HepG2 (cell line): ENCODE data around the gene NABP2. TPM values are rescaled to one million over a fixed set of nuclear protein-coding genes. Genes with fewer than 3 reads are reported as not detected.

Source experiments
- CHD2 ChIP-seq: IDR thresholded peaks from 2 replicates; pipeline ENCODE4 v1.6.1; 2011; ENCODE audit warnings: low read depth, low read length, improper control_type of control experiment
- CREM ChIP-seq, 2 experiments: sonication (generic) in 1 of 2; formaldehyde crosslinking in 1 of 2; IDR thresholded peaks; 2 replicates each; pipeline versions ENCODE4 v1.4.0 to v1.6.1; 2016 to 2020; ENCODE audit warnings: antibody characterized with exemption in 1 of 2, mild to moderate bottlenecking in 1 of 2, missing genetic modification reagents in 1 of 2
- IKZF1 ChIP-seq: fragments of 450-650 bp; IDR thresholded peaks from 2 replicates; pipeline ENCODE4 v1.7.1; 2016
- JDP2 ChIP-seq: sonication (generic); formaldehyde crosslinking; IDR thresholded peaks from 2 replicates; pipeline ENCODE4 v1.8.1; 2022; ENCODE audit warnings: missing genetic modification reagents, borderline replicate concordance
- MZF1 ChIP-seq: sonication (generic); formaldehyde crosslinking; IDR thresholded peaks from 2 replicates; pipeline ENCODE4 v1.8.1; 2023; ENCODE audit warnings: mild to moderate bottlenecking, missing genetic modification reagents, borderline replicate concordance
- RCOR2 ChIP-seq: IDR thresholded peaks from 2 replicates; pipeline ENCODE4 v1.6.1; 2016; ENCODE audit warnings: missing biosample characterization, missing genetic modification reagents
- TRAFD1 ChIP-seq: sonication (generic); formaldehyde crosslinking; IDR thresholded peaks from 2 replicates; pipeline ENCODE4 v1.5.1; 2020; ENCODE audit warnings: missing genetic modification reagents, mild to moderate bottlenecking, borderline replicate concordance
- UBTF ChIP-seq: sonication (generic); formaldehyde crosslinking; IDR thresholded peaks from 2 replicates; pipeline ENCODE4 v1.4.0; 2020; ENCODE audit warnings: mild to moderate bottlenecking, missing genetic modification reagents
- ZFP41 ChIP-seq: sonication (generic); formaldehyde crosslinking; IDR thresholded peaks from 2 replicates; pipeline ENCODE4 v1.4.0; 2020; ENCODE audit warnings: mild to moderate bottlenecking, missing genetic modification reagents, borderline replicate concordance
- ZNF280B ChIP-seq: sonication (generic); formaldehyde crosslinking; IDR thresholded peaks from 2 replicates; pipeline ENCODE4 v1.5.0; 2020; ENCODE audit warnings: missing genetic modification reagents, mild to moderate bottlenecking, borderline replicate concordance
- ZNF451 ChIP-seq: sonication (generic); formaldehyde crosslinking; IDR thresholded peaks from 2 replicates; pipeline ENCODE4 v1.5.0; 2020; ENCODE audit warnings: mild to moderate bottlenecking, missing genetic modification reagents
- ZNF552 ChIP-seq: sonication (generic); formaldehyde crosslinking; IDR thresholded peaks from 2 replicates; pipeline ENCODE4 v1.9.0; 2022; ENCODE audit warnings: missing genetic modification reagents, mild to moderate bottlenecking, borderline replicate concordance
- ZNF770 ChIP-seq: sonication (generic); formaldehyde crosslinking; IDR thresholded peaks from 2 replicates; pipeline ENCODE4 v1.5.0; 2020; ENCODE audit warnings: mild to moderate bottlenecking, missing genetic modification reagents
- ZSCAN5A ChIP-seq: sonication (generic); formaldehyde crosslinking; IDR thresholded peaks from 2 replicates; pipeline ENCODE4 v1.8.0; 2022; ENCODE audit warnings: mild to moderate bottlenecking, missing genetic modification reagents, borderline replicate concordance
- polyA plus RNA-seq, 8 experiments: library from polyadenylated mRNA; depleted of rRNA in 3 of 8; stranded (reverse) in 7 of 8; unstranded in 1 of 8; fragments of >200 nt; fragmentation: Illumina TruSeq in 4 of 8; extraction: Trizol in 4 of 8; gene quantifications; 2 replicates each; pipeline versions ENCODE4 v1.2.1 to v1.2.3, GENCODE V29; 2011 to 2016; ENCODE audit warnings: low read depth in 4 of 8, missing spikeins in 1 of 8, mixed read lengths in 1 of 8; ENCODE audit not compliant: insufficient read depth in 1 of 8
- total RNA-seq, 5 experiments: library from RNA; depleted of rRNA; stranded (reverse); fragments of >200 nt; fragmentation: Illumina TruSeq; extraction: Trizol; gene quantifications; 2 replicates each; pipeline ENCODE4 v1.2.3, GENCODE V29; 2016; ENCODE audit warnings: low read depth in 1 of 5
- TF ChIP-seq, protein P1 (sequence below): IDR thresholded peaks from 2 replicates; pipeline ENCODE4 v1.6.1; 2018; ENCODE audit warnings: missing genetic modification reagents, mild to moderate bottlenecking, missing compliant biosample characterization
- TF ChIP-seq, protein P2 (sequence below): IDR thresholded peaks from 2 replicates; pipeline ENCODE4 v1.6.1; 2016; ENCODE audit warnings: control low read depth

Gene NABP2
- total and polyA plus RNA-seq, 2 of the 13 experiments (the other 11 are each of a cell fraction or from before 2014, with no cell fraction given), result 33.2 to 35.5 TPM

DNA sequence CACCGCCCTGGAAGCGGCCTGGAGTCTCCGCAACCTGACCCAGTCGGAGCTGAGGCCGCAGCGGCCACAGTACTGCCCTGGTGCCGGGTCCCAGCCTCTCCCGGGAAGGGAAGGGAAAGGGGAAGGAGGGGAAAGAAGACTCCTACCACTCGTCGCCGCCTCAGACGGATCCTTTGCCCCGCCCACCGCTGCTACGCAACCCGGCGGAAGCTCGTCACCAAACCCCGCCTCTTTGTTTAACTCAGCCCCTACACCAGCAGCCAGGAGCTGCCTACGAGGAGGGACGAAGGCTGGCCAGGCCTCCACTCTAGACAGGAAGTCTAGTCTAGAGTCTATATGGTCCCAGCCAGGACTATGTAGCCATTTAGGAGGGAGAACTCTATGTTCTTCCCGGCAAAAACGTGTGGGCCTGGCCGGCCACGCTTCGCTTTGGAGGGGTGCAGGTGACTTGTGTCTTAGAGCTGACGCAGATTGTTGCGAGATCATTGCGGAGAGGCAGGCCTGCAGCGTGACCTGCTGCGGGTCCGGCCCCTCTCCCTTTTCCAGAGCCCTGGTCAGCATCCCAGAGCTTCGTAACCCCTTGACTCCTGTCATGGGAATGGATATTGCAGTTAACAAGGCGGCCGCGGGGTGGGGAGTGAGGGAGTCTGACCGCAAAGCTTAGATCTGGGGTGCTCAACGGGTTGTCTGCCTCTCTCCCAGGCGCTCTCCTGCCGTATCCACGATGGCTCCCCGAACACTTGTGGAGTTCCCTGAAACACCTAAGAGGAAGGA, 2.2 kb upstream of the NABP2 start, which contains the start of gene RNF41 (continued):
- TF ChIP-seq CREM (IDR thresholded peaks at IDR 0.05) (peak; percentile 91), CREM (CRISPR knock-in tag; IDR thresholded peaks at IDR 0.05) (no peak), CHD2 (no peak), TRAFD1 (no peak), ZFP41 (no peak; the same call in 1 of the 2 replicates), ZNF552 (no peak), ZNF451 (CRISPR knock-in tag) (no peak), JDP2 (no peak), UBTF (CRISPR knock-in tag) (peak; percentile 71), ZSCAN5A (CRISPR knock-in tag) (no peak), ZNF770 (peak; percentile 90), IKZF1 (no peak), RCOR2 (CRISPR knock-in tag) (peak; percentile 50; the same call in 1 of the 2 replicates), ZNF280B (CRISPR knock-in tag) (peak; percentile 79; the same call in 1 of the 2 replicates), MZF1 (CRISPR knock-in tag) (no peak)
- TF ChIP-seq, protein P1, sequence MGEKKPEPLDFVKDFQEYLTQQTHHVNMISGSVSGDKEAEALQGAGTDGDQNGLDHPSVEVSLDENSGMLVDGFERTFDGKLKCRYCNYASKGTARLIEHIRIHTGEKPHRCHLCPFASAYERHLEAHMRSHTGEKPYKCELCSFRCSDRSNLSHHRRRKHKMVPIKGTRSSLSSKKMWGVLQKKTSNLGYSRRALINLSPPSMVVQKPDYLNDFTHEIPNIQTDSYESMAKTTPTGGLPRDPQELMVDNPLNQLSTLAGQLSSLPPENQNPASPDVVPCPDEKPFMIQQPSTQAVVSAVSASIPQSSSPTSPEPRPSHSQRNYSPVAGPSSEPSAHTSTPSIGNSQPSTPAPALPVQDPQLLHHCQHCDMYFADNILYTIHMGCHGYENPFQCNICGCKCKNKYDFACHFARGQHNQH (CRISPR knock-in tag), result peak; percentile 85
- TF ChIP-seq, protein P2, sequence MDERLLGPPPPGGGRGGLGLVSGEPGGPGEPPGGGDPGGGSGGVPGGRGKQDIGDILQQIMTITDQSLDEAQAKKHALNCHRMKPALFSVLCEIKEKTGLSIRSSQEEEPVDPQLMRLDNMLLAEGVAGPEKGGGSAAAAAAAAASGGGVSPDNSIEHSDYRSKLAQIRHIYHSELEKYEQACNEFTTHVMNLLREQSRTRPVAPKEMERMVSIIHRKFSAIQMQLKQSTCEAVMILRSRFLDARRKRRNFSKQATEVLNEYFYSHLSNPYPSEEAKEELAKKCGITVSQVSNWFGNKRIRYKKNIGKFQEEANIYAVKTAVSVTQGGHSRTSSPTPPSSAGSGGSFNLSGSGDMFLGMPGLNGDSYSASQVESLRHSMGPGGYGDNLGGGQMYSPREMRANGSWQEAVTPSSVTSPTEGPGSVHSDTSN (CRISPR knock-in tag), result no peak
